ENCODE data around the gene NT5M. TPM values are rescaled to one million over a fixed set of nuclear protein-coding genes. Genes with fewer than 3 reads are reported as not detected.

Gene NT5M
- total RNA-seq, 1 experiment from 2014 or later: 10.2 TPM

GRCh38 chr17:17258011-17258410, 45.2 kb upstream of the NT5M start:
- ChIA-PET POLR2A (no interaction called here), RAD21 (ENCODE audit: low non-redundant PET in 1 of 2, low total read pairs in 2 of 2, uncharacterized antibody in 2 of 2, unreplicated experiment in 2 of 2) (no interaction called here)
- BruUV-seq (replicated peaks): no TSS peak

More at GRCh38 chr17:17258011-17258410, 45.2 kb upstream of the NT5M start:
- H3K36me3 ChIP-seq (ENCODE audit: control insufficient read depth in 1 of 2, insufficient read depth in 2 of 2, low read length in 2 of 2): peaks cover 50 to 57% of the 10 kb centered on the region in 2 experiments
- no peak overlapping the region for H3K27ac ChIP-seq (ENCODE audit: low read depth, low read length)
- peaks cover 5% of the 10 kb centered on the region; the same call in 1 of the 2 replicates for H3K79me2 ChIP-seq (ENCODE audit: insufficient read depth, low read length)
- no peaks in the 10 kb centered on the region for H3K9me2 ChIP-seq (ENCODE audit: insufficient read depth)
- no peaks in the 10 kb centered on the region for H3K9me3 ChIP-seq (ENCODE audit: control insufficient read depth in 1 of 2, insufficient read depth in 1 of 2, low read depth in 1 of 2, low read length in 2 of 2)
- no peak overlapping the region for H3K4me3 ChIP-seq (replicated peaks in 1 of 2; ENCODE audit: low read depth in 1 of 2, low read length in 2 of 2)
- CTCF ChIA-PET: no interaction called here
- H2AFZ ChIP-seq (ENCODE audit: low read depth, low read length, poor library complexity, severe bottlenecking): no peak overlapping the region
- no peak overlapping the region for H3K9ac ChIP-seq (ENCODE audit: low read length)
- H3K4me1 ChIP-seq (ENCODE audit: control insufficient read depth in 1 of 2, insufficient read depth in 2 of 2, low read length in 2 of 2): no peaks in the 10 kb centered on the region
- no peak for TF ChIP-seq EGR1 (IDR thresholded peaks at IDR 0.05; ENCODE audit: low read depth)
- TF ChIP-seq YY1 (IDR thresholded peaks at IDR 0.05; ENCODE audit: extremely low read depth, insufficient replicate concordance, low read depth, low read length): no peak
- no peak for TF ChIP-seq POLR2AphosphoS5 (IDR thresholded peaks at IDR 0.05; ENCODE audit: low read depth, low read length)
- TF ChIP-seq EZH2phosphoT487 (IDR thresholded peaks at IDR 0.05; ENCODE audit: borderline replicate concordance): no peak
- TF ChIP-seq CEBPB (IDR thresholded peaks at IDR 0.05; ENCODE audit: low read depth): no peak
- no peak for TF ChIP-seq SP1 (IDR thresholded peaks at IDR 0.05; ENCODE audit: low read depth)
- TF ChIP-seq ZFX (IDR thresholded peaks at IDR 0.05): no peak
- no peak for TF ChIP-seq SIN3A (IDR thresholded peaks at IDR 0.05; ENCODE audit: low read depth)
- TF ChIP-seq CTCF (IDR thresholded peaks at IDR 0.05 in 2 of 3, conservative IDR thresholded peaks at IDR 0.05 in 1 of 3; ENCODE audit: borderline replicate concordance in 1 of 3, insufficient read depth in 1 of 3, low read depth in 2 of 3, low read length in 2 of 3): no peak
- no peak for TF ChIP-seq ATF3 (IDR thresholded peaks at IDR 0.05)
- no peak for TF ChIP-seq SRF (IDR thresholded peaks at IDR 0.05; ENCODE audit: low read depth)
- TF ChIP-seq MAX (IDR thresholded peaks at IDR 0.05): no peak
- TF ChIP-seq JUND (IDR thresholded peaks at IDR 0.05): no peak
- TF ChIP-seq POLR2A (IDR thresholded peaks at IDR 0.05; ENCODE audit: borderline replicate concordance, extremely low read depth, insufficient read depth, insufficient read length): no peak
- no peak for TF ChIP-seq ZBTB33 (IDR thresholded peaks at IDR 0.05; ENCODE audit: extremely low read depth, insufficient replicate concordance, low read length)
- TF ChIP-seq REST (IDR thresholded peaks at IDR 0.05; ENCODE audit: low read depth): no peak
- TF ChIP-seq ZNF274 (IDR thresholded peaks at IDR 0.05; ENCODE audit: low read depth, low read length): no peak
- H4K20me1 ChIP-seq (ENCODE audit: insufficient read depth): no peaks in the 10 kb centered on the region
- DNase-seq (ENCODE audit: low read depth, low spot score) (no peak), ATAC-seq (no peak)
- intact Hi-C loops (cut with micrococcal nuclease): no loop called here
- no peaks in the 10 kb centered on the region for H3K27me3 ChIP-seq (ENCODE audit: insufficient read depth, low read length)
- no peak overlapping the region for H3K4me2 ChIP-seq (ENCODE audit: low read length)
